ENCODE measurements around the gene WDR77. TPM values are rescaled to one million over a fixed set of nuclear protein-coding genes. Genes with fewer than 3 reads are reported as not detected.
A peak's percentile ranks its signal among the peaks of the same experiment; 100 is the strongest.

Gene WDR77
- total and polyA plus RNA-seq, 2 donors (not counting 1 experiment from before 2014, with no cell fraction given): 40.5 to 85.5 TPM

DNA sequence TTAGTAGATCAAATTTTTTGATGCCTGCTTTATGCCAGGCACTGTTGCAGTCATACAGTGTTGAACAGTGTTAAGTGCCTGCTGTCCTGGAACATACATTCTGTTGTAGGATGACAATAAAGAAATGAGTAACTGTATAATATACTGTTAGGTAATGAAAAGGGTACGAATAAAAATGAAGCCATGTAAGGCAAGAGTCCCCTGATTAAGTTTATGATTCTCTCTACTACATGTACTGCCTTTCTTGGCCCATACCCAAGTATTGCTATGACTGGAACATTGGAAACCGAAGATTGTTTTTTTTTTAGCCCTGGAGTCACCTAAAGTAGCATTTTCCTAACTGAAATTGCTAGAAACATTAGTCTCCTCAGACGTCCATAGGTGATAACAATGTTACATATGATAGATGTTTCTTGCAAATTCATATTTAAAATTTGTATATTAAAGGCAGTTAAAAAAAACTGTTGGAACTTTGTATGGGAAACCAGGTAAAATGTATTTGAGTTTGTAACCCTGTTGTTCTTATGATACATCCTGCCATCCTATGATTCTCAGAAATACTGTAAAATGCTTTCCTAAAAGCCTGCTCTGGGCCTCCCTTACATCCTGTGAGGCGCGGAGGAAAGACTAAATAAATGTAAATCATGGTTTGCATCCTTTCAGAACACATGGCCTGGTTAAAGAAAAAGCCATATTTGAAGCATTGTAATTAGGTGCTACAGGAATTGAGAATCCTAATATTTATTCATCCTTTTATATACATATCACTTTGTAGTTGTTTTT lies 6.0 kb upstream of the WDR77 start:
- POLR2A ChIA-PET: no interaction called here

DNA sequence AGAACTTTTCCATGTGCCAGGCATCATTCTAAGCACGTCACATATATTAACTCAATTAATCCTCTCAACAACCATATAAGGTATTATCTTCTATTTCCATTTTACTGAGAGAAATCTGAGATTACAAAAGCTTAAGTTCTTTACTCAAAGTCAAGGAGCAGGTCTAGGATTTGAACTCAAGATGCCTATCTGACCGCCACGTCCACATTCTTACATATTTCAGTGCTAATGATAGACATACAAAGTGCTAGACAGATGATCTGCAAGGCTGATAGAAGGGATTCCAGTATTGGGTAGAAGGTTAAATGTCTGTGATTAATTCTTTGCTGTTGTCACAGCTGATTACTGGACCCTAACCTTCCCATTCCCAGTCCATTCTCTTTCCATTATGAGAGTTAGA lies 4.7 kb upstream of the WDR77 start:
- Mint-ChIP-seq H3K4me1 (peaks cover 66% of the 10 kb centered on the region), H3K27ac (no peak overlapping the region), H3K27me3 (no peaks in the 10 kb centered on the region), H3K4me3 (no peak overlapping the region), H3K9me3 (ENCODE audit: insufficient read depth) (no peaks in the 10 kb centered on the region)
- Histone ChIP-seq H2AFZ (ENCODE audit: insufficient read depth, low read depth, low read length, poor library complexity, severe bottlenecking) (no peak overlapping the region), H3K9me3 (ENCODE audit: control extremely low read depth in 1 of 3, control insufficient read depth in 2 of 3, insufficient read depth in 1 of 3, low read length in 2 of 3) (no peaks in the 10 kb centered on the region), H3K4me2 (replicated peaks; ENCODE audit: low read depth, low read length, poor library complexity, severe bottlenecking) (no peak overlapping the region), H3K27me3 (replicated peaks in 1 of 4; ENCODE audit: control extremely low read depth in 1 of 4, control insufficient read depth in 3 of 4, insufficient read depth in 4 of 4, low read length in 3 of 4) (no peaks in the 10 kb centered on the region), H3K79me2 (ENCODE audit: control insufficient read depth, insufficient read depth, low read length) (peaks cover 72% of the 10 kb centered on the region), H3K36me3 (replicated peaks in 1 of 2; ENCODE audit: control extremely low read depth in 1 of 2, control insufficient read depth in 1 of 2, extremely low read depth in 1 of 2, insufficient read depth in 2 of 2, low read length in 1 of 2) (peaks cover 10 to 59% of the 10 kb centered on the region in 2 experiments), H3K9ac (ENCODE audit: low read length) (no peak overlapping the region), H3K4me3 (ENCODE audit: control extremely low read depth in 1 of 5, extremely low read depth in 1 of 5, insufficient read depth in 1 of 5, low read depth in 2 of 5, low read length in 4 of 5) (no peak overlapping the region), H4K20me1 (ENCODE audit: control insufficient read depth, insufficient read depth, low read length, poor library complexity, severe bottlenecking) (peaks cover 29% of the 10 kb centered on the region), H3K27ac (ENCODE audit: low read length in 2 of 2) (no peak overlapping the region), H3K4me1 (ENCODE audit: control insufficient read depth in 2 of 2, insufficient read depth in 2 of 2, low read length in 2 of 2) (peaks cover 39 to 41% of the 10 kb centered on the region in 2 donors)
- TF ChIP-seq, protein P1, sequence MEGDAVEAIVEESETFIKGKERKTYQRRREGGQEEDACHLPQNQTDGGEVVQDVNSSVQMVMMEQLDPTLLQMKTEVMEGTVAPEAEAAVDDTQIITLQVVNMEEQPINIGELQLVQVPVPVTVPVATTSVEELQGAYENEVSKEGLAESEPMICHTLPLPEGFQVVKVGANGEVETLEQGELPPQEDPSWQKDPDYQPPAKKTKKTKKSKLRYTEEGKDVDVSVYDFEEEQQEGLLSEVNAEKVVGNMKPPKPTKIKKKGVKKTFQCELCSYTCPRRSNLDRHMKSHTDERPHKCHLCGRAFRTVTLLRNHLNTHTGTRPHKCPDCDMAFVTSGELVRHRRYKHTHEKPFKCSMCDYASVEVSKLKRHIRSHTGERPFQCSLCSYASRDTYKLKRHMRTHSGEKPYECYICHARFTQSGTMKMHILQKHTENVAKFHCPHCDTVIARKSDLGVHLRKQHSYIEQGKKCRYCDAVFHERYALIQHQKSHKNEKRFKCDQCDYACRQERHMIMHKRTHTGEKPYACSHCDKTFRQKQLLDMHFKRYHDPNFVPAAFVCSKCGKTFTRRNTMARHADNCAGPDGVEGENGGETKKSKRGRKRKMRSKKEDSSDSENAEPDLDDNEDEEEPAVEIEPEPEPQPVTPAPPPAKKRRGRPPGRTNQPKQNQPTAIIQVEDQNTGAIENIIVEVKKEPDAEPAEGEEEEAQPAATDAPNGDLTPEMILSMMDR (IDR thresholded peaks at IDR 0.05): no peak
- TF ChIP-seq EZH2 (IDR thresholded peaks at IDR 0.05; ENCODE audit: borderline replicate concordance, insufficient read depth, low read depth, low read length, poor library complexity, severe bottlenecking): no peak
- POLR2A ChIA-PET: interaction anchor here (0.6 to 0.7 kb wide), 2 partner anchors 51 to 286 kb away, joined by 3 to 8 read pairs; no protein-coding TSS in a partner anchor
- no peak for ATAC-seq (ENCODE audit: low read depth)
- CTCF ChIA-PET: interaction anchor here (0.7 to 1.9 kb wide), 9 partner anchors 9 to 231 kb away, joined by 3 to 8 read pairs (median 5); no protein-coding TSS in a partner anchor
- WGBS (ENCODE audit: insufficient coverage): 100% methylated on average over 1 of the region's 3 CpGs
- intact Hi-C loops (cut with micrococcal nuclease): no loop called here
- no peak for DNase-seq

More for the DNA sequence above, 6.0 kb upstream of the WDR77 start:
- ATAC-seq (ENCODE audit: low read depth) (no peak), DNase-seq (no peak)
- Histone ChIP-seq H3K79me2 (ENCODE audit: control insufficient read depth, insufficient read depth, low read length) (peaks cover 61% of the 10 kb centered on the region), H3K9me3 (ENCODE audit: control extremely low read depth in 1 of 3, control insufficient read depth in 2 of 3, insufficient read depth in 1 of 3, low read length in 2 of 3) (no peaks in the 10 kb centered on the region), H3K9ac (ENCODE audit: low read length) (no peak overlapping the region), H3K4me1 (ENCODE audit: control insufficient read depth in 2 of 2, insufficient read depth in 2 of 2, low read length in 2 of 2) (peaks cover 33 to 38% of the 10 kb centered on the region in 2 donors), H3K36me3 (replicated peaks in 1 of 2; ENCODE audit: control extremely low read depth in 1 of 2, control insufficient read depth in 1 of 2, extremely low read depth in 1 of 2, insufficient read depth in 2 of 2, low read length in 1 of 2) (peaks cover 16 to 72% of the 10 kb centered on the region in 2 experiments), H4K20me1 (ENCODE audit: control insufficient read depth, insufficient read depth, low read length, poor library complexity, severe bottlenecking) (peaks cover 29% of the 10 kb centered on the region), H2AFZ (ENCODE audit: insufficient read depth, low read depth, low read length, poor library complexity, severe bottlenecking) (no peak overlapping the region), H3K27ac (ENCODE audit: low read length in 2 of 2) (peak overlapping the region in 1 of 2 donors; percentile 42), H3K4me3 (ENCODE audit: control extremely low read depth in 1 of 5, extremely low read depth in 1 of 5, insufficient read depth in 1 of 5, low read depth in 2 of 5, low read length in 4 of 5) (no peak overlapping the region), H3K4me2 (replicated peaks; ENCODE audit: low read depth, low read length, poor library complexity, severe bottlenecking) (peak overlapping the region; percentile 15), H3K27me3 (replicated peaks in 1 of 4; ENCODE audit: control extremely low read depth in 1 of 4, control insufficient read depth in 3 of 4, insufficient read depth in 4 of 4, low read length in 3 of 4) (no peaks in the 10 kb centered on the region)
- H3K4me1 Mint-ChIP-seq: peaks cover 55% of the 10 kb centered on the region
- CTCF ChIA-PET: no interaction called here
- peak overlapping the region; percentile 46 for H3K27ac Mint-ChIP-seq
- H3K9me3 Mint-ChIP-seq (ENCODE audit: insufficient read depth): no peaks in the 10 kb centered on the region
- H3K27me3 Mint-ChIP-seq: no peaks in the 10 kb centered on the region
- no peak for TF ChIP-seq EZH2 (IDR thresholded peaks at IDR 0.05; ENCODE audit: borderline replicate concordance, insufficient read depth, low read depth, low read length, poor library complexity, severe bottlenecking)
- TF ChIP-seq, protein P1 (IDR thresholded peaks at IDR 0.05): no peak
- H3K4me3 Mint-ChIP-seq: no peak overlapping the region
- intact Hi-C loops (cut with micrococcal nuclease): no loop called here
- no CpG with 5 or more reads among the region's 5 CpGs for WGBS (ENCODE audit: insufficient coverage)
